B cell (primary cell): ENCODE data around the gene HIPK4. TPM values are rescaled to one million over a fixed set of nuclear protein-coding genes. Genes with fewer than 3 reads are reported as not detected.

Source experiments
- ATAC-seq: fragments of 200-7000 bp; cut with Tn5 transposase; one replicate; pipeline ENCODE4 v1.10.0; 2021; ENCODE audit warnings: low read depth, mild to moderate bottlenecking, moderate number of reproducible peaks, moderate library complexity
- CTCF ChIA-PET: fragments of 350-600 bp; sonication (Branson Sonifier 250); formaldehyde crosslinking; loops from one replicate; lab custom pipeline; 2021; ENCODE audit warnings: antibody characterized with exemption, inconsistent platforms; lab: Charles Lee
- POLR2A ChIA-PET: fragments of 350-600 bp; sonication (Branson Sonifier 250); formaldehyde crosslinking; loops from one replicate; lab custom pipeline; 2021; ENCODE audit warnings: antibody characterized with exemption; lab: Charles Lee
- DNase-seq: peaks from one replicate; pipeline ENCODE4 v3.0.0; 2013
- H2AFZ ChIP-seq: 2 replicates; pipeline ENCODE4 v1.6.1; 2012; ENCODE audit warnings: mild to moderate bottlenecking, low read depth, low read length; ENCODE audit not compliant: insufficient read depth, poor library complexity, severe bottlenecking
- H3K27ac ChIP-seq, 2 donors: 1 replicate in 1 of 2; 2 replicates in 1 of 2; pipeline ENCODE4 v1.5.1; 2012 to 2013; ENCODE audit warnings: low read length in 2 of 2, mild to moderate bottlenecking in 2 of 2, moderate library complexity in 1 of 2
- H3K27me3 ChIP-seq, 4 experiments: fragments of 200-600 bp in 1 of 4; sonication (generic) in 1 of 4; replicated peaks in 1 of 4; 1 replicate in 2 of 4; 2 replicates in 2 of 4; pipeline versions ENCODE4 v1.6.1 to v1.7.0; 2013 to 2016; ENCODE audit warnings: low read length in 3 of 4, mild to moderate bottlenecking in 2 of 4, mixed read lengths in 1 of 4, moderate library complexity in 1 of 4; ENCODE audit not compliant: insufficient read depth in 4 of 4, control insufficient read depth in 3 of 4; ENCODE audit errors: control extremely low read depth in 1 of 4
- H3K36me3 ChIP-seq, 2 experiments: replicated peaks in 1 of 2; 1 replicate in 1 of 2; 2 replicates in 1 of 2; pipeline versions ENCODE4 v1.6.1 to v1.7.1; 2013; ENCODE audit warnings: low read length in 1 of 2; ENCODE audit not compliant: insufficient read depth in 2 of 2, control insufficient read depth in 1 of 2; ENCODE audit errors: control extremely low read depth in 1 of 2, extremely low read depth in 1 of 2
- H3K4me1 ChIP-seq, 2 donors: fragments of 200-600 bp in 1 of 2; sonication (generic) in 1 of 2; 1 replicate in 1 of 2; 2 replicates in 1 of 2; pipeline versions ENCODE4 v1.5.1 to v1.6.1; 2013 to 2017; ENCODE audit warnings: low read length in 2 of 2; ENCODE audit not compliant: control insufficient read depth in 2 of 2, insufficient read depth in 2 of 2
- H3K4me2 ChIP-seq: replicated peaks from 2 replicates; pipeline ENCODE3; 2012; ENCODE audit warnings: mild to moderate bottlenecking, low read depth, low read length; ENCODE audit not compliant: poor library complexity, severe bottlenecking
- H3K4me3 ChIP-seq, 5 experiments: fragments of 200-600 bp in 1 of 5; sonication (generic) in 1 of 5; 1 replicate in 3 of 5; 2 replicates in 2 of 5; pipeline versions ENCODE4 v1.5.1 to v1.7.0; 2011 to 2016; ENCODE audit warnings: low read length in 4 of 5, mild to moderate bottlenecking in 4 of 5, low read depth in 2 of 5, control low read depth in 1 of 5, moderate library complexity in 1 of 5; ENCODE audit not compliant: insufficient read depth in 1 of 5; ENCODE audit errors: control extremely low read depth in 1 of 5, extremely low read depth in 1 of 5
- H3K79me2 ChIP-seq: fragments of 200-600 bp; sonication (generic); one replicate; pipeline ENCODE4 v1.6.0; 2016; ENCODE audit warnings: low read length; ENCODE audit not compliant: control insufficient read depth, insufficient read depth
- H3K9ac ChIP-seq: fragments of 200-600 bp; sonication (generic); 2 replicates; pipeline ENCODE4 v1.6.1; 2017; ENCODE audit warnings: mild to moderate bottlenecking, low read length, moderate library complexity
- H3K9me3 ChIP-seq, 3 donors: one replicate each; pipeline versions ENCODE4 v1.6.1 to v1.7.1; 2013; ENCODE audit warnings: low read length in 2 of 3; ENCODE audit not compliant: control insufficient read depth in 2 of 3, insufficient read depth in 1 of 3; ENCODE audit errors: control extremely low read depth in 1 of 3
- H4K20me1 ChIP-seq: 2 replicates; pipeline ENCODE4 v1.6.0; 2012; ENCODE audit warnings: mild to moderate bottlenecking, low read length; ENCODE audit not compliant: insufficient read depth, control insufficient read depth, poor library complexity, severe bottlenecking
- H3K27ac Mint-ChIP-seq: one replicate; pipeline ENCODE4 v1.8.0; 2021; ENCODE audit warnings: mixed read lengths
- H3K27me3 Mint-ChIP-seq: one replicate; pipeline ENCODE4 v1.8.0; 2021; ENCODE audit warnings: mixed read lengths
- H3K4me1 Mint-ChIP-seq: one replicate; pipeline ENCODE4 v1.8.0; 2021; ENCODE audit warnings: mixed read lengths
- H3K4me3 Mint-ChIP-seq: one replicate; pipeline ENCODE4 v1.8.0; 2021; ENCODE audit warnings: mixed read lengths
- H3K9me3 Mint-ChIP-seq: one replicate; pipeline ENCODE4 v1.8.0; 2022; ENCODE audit warnings: mixed read lengths; ENCODE audit not compliant: insufficient read depth
- CTCF ChIP-seq: fragments of 200-600 bp; IDR thresholded peaks from one replicate; pipeline ENCODE4 v1.8.0; 2022; ENCODE audit warnings: antibody characterized with exemption, mild to moderate bottlenecking
- EZH2 ChIP-seq: IDR thresholded peaks from 2 replicates; pipeline ENCODE4 v1.6.1; 2012; ENCODE audit warnings: borderline replicate concordance, low read depth, mild to moderate bottlenecking, moderate library complexity, low read length; ENCODE audit not compliant: insufficient read depth, poor library complexity, severe bottlenecking
- WGBS: methylation state at CpG from one replicate; pipeline ENCODE4 v1.1.5; 2013; ENCODE audit warnings: missing lambda C conversion rate; ENCODE audit not compliant: insufficient coverage; 5-methylcytosine and 5-hydroxymethylcytosine counted together
- intact Hi-C: fragments of 100-400 bp; cut with micrococcal nuclease; formaldehyde crosslinking; loops from one replicate; pipeline ENCODE4 v1.10.0; 2022
- polyA plus RNA-seq: library from polyadenylated mRNA; depleted of rRNA; stranded (reverse); fragments of >200 nt; gene quantifications from 2 replicates; pipeline ENCODE4 v1.2.3, GENCODE V29; 2012
- total RNA-seq, 2 donors: library from RNA; stranded (reverse); fragments of 120-200 nt in 1 of 2; gene quantifications; 1 replicate in 1 of 2; 2 replicates in 1 of 2; pipeline versions ENCODE4 v1.2.3 to v1.2.4, GENCODE V29; 2013 to 2022

The HIPK4 gene
- total and polyA plus RNA-seq, 2 donors (not counting 1 experiment from before 2014, with no cell fraction given), result 0.04 to 0.20 TPM

GRCh38 chr19:40420766-40421765 lies 31.1 kb upstream of the HIPK4 start:
- Mint-ChIP-seq H3K4me1 (peaks cover 30% of the 10 kb centered on the region), H3K4me3 (peak overlapping the region; percentile 86), H3K9me3 (no peaks in the 10 kb centered on the region), H3K27ac (peak overlapping the region; percentile 85), H3K27me3 (no peaks in the 10 kb centered on the region)
- Histone ChIP-seq H3K79me2 (peaks cover 26% of the 10 kb centered on the region), H3K4me2 (peak overlapping the region; percentile 95), H2AFZ (peak overlapping the region; percentile 82), H4K20me1 (no peaks in the 10 kb centered on the region), H3K4me3 (peak overlapping the region; percentile 48 to 95 (median 87)), H3K27ac (peak overlapping the region; percentile 81 to 88), H3K36me3 (peaks cover 0 to 9% of the 10 kb centered on the region in 2 experiments), H3K4me1 (peaks cover 15 to 29% of the 10 kb centered on the region in 2 donors), H3K27me3 (no peaks in the 10 kb centered on the region), H3K9ac (peak overlapping the region; percentile 79), H3K9me3 (no peaks in the 10 kb centered on the region)
- ChIA-PET POLR2A (interaction anchor here (0.7 to 2.3 kb wide), 12 partner anchors 10 to 1003 kb away, joined by 3 to 32 read pairs (median 4); partner anchors contain the start of genes BLVRB and SERTAD3), CTCF (interaction anchor here (0.6 to 9.5 kb wide), 39 partner anchors 8 to 1984 kb away, joined by 3 to 87 read pairs (median 4); partner anchors contain the start of genes BLVRB, PRX, PSMC4 and SERTAD3)
- DNase-seq (peak; percentile 85), ATAC-seq (peak; percentile 50)
- WGBS, result 3% methylated on average over 54 of the region's 56 CpGs
- TF ChIP-seq EZH2 (no peak), CTCF (peak; percentile 96)
- intact Hi-C loops, result loop anchor here (1.0 to 2.0 kb wide), 7 partner anchors 12 to 150 kb away; partner anchors contain the start of genes BLVRB and SERTAD3
